ENCODE results near the gene PPM1F.
A peak's percentile ranks its signal among the peaks of the same experiment; 100 is the strongest.

PPM1F gene, protein sequence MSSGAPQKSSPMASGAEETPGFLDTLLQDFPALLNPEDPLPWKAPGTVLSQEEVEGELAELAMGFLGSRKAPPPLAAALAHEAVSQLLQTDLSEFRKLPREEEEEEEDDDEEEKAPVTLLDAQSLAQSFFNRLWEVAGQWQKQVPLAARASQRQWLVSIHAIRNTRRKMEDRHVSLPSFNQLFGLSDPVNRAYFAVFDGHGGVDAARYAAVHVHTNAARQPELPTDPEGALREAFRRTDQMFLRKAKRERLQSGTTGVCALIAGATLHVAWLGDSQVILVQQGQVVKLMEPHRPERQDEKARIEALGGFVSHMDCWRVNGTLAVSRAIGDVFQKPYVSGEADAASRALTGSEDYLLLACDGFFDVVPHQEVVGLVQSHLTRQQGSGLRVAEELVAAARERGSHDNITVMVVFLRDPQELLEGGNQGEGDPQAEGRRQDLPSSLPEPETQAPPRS

DNA sequence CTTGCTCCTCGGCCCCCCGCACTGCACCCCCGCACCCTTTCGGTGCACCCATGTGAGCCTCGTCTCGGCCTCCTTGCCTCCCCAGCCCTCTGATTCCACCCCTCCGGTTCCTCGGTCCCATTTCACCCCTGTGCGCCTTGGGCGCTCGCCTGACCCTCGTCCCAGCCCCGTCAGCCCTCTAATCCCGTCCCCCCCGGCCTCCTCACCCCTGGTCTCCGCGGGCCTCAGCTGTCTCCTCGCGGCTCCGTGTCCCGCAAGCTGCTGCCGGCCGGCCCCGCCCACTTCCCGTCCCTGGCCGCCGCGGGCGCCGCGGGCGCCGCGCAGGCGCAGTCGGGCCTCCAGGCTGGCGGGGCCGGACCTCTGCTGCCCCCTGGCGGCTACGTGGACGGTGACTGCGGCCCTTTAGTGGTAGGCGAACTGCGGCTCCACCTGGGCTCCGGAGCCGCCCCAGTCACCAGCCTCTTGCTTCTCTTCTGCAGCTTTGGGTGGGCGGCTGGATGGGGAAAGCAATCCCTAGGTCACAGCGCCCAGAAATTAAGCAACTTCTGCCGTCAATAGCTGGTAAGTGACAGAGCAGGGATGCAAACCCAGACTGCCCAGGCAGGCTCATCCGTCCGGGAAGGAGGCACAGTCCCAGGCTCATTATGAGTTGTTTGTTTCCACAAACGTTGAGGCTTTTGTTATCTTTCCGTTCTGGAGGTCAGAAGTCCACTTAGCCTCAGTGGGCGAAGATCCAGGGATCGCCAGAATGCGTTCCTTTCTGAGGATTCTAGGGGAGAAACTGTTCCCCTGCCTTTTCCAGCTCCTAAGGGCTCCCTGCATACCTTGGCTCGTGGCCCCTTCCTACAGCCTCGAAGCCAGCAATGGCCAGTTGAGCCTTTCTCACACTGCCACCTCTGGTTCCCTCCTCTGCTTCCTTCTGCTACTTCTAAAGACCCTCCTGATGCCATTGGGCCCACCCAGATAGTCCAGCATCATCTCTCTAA lies at the start of gene PPM1F:
Gene PPM1F (minus strand): TSS at position 263 of the 986 bp plus-strand sequence. CDS start 6,800 bp downstream, outside the sequence.
- DNase-seq (ENCODE audit: low spot score), result peak; percentile 87

DNA sequence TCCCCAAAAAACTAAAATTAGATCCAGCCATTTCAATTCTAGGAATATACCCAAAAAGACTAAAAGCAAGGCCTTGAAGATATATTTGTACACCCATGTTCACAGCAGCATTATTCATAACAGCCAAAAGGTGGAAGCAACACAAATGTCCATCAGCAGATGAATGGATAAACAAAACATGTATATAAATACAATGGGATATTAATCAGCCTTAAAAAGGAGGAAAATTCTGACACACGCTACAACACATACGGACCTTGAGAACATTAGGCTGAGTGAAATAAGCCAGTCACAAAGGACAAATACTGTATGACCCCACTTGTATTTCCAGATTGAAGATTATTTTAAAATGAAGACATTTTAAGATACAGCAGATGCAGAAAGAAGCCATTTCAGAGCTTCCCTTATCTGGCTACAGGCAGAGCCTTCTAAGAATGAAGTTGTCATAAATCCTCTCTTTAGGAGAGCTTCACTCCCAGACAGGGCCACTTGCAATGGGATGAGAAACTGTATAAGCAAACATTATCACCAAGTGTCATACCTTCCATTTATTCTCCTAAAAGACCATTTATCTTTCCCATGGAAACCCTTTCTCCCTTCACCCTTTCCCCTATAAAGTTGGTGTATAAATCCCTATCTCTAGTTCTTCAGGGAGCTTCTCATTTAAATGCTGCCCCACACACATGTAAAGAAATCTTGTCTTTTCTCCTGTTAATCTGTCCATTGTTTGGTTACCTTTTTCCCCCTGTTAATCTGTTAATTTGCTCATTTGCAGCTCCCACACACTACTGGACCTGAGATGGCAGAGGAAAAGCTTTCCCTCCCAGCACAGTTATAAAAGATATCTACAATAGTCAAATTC lies 49.2 kb upstream of the PPM1F start:
- no peak for DNase-seq (ENCODE audit: low spot score)

DNA sequence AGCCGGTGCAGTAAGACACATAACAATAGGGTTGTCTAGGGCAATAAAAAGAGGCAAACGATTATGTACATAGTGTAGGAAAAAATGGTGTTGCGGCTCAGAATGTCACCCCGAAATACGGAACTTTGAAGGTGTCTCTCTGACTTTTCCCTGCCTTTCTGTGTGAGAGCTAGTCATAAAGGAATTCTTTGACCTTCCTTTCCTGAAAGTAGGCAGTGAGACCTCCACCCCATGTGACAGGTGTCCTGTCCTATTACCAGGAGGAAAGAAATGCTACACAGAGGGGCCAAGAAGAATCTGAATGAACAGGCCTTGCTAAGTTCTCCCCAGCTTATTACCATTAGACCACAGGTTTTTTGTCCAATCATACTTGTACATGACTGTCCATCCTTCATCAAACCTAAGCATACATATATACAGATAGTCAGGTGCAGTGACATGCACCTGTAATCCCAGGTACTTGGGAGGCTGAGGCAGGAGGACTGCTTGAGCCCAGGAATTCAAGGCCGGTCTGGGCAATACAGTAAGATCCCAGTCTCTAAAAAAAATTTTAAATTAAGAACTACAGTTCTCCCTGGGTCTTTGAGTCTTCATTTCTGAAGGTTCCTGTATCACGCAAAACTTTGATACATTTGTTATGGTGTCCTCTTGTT lies 46.1 kb upstream of the PPM1F start:
- no peak for DNase-seq (ENCODE audit: low spot score)

DNA sequence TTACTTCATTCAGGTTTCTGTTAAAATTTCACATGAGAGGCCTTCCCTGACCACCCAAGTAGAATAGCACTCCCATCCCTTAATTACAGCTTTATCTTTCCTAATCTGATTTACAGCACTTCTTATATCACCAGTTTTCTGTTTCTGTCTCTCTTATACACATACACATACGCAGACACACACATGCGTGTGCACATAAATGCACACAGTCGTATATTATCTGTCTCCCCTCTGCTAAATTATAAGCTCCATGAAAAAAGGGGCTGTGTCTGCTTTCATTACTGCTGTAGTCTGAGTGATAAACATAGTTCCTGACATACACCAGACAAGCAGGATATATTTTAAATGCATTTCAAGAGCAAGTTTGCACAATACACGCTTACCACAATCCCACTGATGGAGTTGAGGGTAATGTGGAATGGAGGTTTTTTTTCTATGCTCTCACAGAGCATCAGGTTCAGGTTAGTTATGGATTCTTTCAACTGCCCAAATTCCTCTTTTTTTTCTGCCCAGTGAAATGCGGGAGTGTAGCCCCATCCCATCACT lies 43.6 kb upstream of the PPM1F start:
- DNase-seq (ENCODE audit: low spot score), result no peak

DNA sequence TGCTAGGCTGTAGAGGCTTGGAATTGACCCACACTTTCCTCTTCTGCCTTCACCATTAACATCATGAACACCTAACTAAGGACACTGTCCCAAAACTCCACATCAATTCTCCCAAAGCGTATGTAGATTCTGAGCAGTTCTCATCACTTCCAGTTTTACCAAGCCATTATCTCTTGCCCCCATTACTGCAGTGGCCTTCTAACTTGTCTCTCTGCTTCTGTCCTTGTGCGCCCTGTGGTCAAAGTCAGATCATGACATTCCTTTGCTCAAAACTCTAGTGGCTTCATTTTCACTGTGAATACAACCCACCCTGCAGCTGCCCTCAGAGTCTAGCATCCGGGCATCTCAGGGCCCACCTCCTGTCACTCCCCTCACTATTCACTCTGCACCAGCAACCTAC lies 43.0 kb upstream of the PPM1F start:
- no peak for DNase-seq (ENCODE audit: low spot score)

DNA sequence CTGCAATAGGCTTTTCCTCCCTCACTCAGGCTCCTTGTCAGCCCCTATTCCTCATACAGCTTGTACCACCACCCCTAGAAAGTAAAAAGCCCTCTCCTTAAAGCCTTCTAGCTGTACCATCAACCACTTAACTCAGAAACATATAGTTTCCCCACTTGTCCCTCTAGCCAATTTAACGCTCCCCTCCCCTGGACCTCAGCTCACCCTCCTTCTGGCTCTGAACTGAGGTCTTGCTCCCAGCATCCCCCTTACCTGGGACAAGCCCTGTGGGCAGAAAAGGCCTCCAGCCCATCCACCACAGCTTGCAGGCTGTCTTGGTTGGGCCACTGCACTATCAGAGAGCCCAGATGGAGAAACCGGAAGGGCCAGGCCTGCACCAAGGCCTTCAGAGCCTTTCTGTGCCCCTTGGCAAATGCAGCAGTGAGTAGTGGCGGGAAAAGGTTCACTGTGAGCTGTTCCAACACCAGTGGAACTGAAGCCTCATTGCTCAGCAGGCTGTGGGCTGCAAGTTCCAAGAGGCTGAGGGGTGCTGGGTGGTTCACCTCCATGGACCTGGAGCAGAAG lies 42.3 kb upstream of the PPM1F start:
- DNase-seq (ENCODE audit: low spot score), result no peak

DNA sequence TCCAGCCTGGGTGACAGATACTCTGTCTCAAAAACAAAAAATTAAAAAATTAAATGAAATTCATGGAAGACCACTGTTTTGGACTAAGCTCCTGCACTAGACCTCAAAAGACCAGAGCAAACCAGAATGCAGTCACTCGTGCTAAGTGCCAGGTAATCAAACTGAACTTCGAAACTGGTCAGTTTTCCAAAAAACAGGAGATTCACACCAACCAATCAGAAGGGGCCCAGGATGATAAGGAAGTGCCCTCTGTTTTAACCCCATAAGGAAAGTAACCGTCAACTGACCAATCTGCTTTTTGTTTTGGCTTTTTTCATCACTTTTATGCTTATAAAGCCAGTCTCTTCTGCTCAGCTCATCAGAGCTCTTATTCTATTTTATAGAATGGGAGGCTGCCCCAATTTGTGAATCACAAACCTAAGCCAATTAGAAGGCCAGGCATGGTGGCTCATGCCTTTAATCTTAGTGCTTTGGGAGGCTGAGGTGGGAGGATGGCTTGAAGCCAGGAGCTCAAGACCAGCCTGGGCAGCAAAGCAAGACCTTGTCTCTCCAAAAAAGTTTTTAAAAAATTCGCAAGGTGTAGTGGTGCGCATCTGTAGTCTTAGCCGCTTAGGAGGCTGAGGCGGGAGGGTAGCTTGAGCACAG lies 40.1 kb upstream of the PPM1F start:
- no peak for DNase-seq (ENCODE audit: low spot score)

DNA sequence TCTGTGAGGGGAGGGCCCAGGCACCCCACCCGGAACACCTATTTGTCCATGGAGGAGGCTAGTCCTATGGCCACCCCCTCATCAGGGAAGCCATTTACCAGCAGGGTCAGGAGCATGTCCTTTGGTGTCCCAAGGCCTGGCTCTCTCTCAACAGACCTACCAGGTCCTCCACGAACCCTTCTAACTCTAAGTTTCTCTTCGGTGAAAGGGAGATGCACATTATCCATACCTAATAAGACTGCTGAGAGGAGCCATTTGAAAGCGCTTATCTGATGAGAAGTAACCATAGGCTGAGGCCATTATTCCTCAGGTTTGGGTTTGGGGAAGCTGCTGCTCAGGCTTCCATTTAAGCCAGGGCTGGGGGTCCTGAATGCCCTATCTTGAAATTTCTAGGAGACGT lies 39.1 kb upstream of the PPM1F start:
- no peak for DNase-seq (ENCODE audit: low spot score)

DNA sequence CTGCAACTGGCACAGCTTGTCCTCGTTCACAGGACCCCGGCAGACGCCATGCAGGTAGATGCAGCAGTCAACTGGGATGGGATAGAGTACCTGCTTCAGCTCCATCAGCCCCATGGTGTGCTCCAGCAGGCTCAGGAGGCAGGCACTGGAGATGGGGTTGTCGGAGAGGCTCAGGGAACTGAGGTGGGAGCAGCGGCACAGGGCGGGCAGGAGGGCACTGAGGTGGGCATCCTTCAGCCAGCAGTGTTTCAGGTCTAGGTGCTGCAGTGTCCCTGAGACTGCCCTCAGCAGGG lies 38.6 kb upstream of the PPM1F start:
- no peak for DNase-seq (ENCODE audit: low spot score)

DNA sequence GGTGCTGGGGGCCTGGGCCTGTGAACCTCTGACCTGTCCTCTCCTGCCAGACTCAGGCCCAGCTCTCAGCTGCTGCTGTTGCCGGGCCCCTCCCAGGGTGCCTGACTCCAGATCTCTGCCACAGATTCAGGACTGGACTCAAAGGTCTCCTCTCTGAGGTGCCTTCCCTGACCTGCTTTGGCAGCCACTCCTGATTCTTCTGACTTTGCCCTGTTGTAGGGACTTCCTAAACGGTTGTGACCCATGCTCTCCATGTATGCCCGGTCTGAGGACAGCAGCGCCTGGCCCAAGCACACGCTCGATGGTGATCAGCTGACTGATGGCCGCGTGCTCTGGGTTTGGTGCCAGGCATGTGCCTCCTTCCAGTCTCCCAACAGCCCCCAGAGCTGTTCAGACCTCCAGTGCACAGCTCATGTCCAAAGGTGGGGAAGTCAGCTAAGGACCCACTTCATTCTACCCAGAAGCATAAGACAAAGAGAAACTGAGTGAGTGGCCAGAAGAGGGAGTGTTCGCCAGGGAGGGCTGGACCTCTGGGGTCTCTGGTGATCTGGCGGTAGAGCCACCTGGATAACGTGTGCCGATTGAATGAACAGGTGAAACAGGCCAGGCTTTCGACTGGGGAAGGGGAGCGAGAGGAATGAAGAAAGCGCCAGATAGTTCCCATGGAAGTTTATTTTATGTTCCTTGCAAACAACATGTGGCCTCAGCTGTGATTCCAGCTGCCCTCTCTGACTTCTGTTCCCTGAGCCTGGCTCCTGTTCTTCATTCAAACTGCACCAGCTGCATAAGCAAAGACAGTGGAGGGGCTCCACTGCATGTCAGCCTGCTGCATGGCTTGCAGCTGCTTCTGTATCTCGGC lies 38.0 kb upstream of the PPM1F start:
- DNase-seq (ENCODE audit: low spot score), result no peak

DNA sequence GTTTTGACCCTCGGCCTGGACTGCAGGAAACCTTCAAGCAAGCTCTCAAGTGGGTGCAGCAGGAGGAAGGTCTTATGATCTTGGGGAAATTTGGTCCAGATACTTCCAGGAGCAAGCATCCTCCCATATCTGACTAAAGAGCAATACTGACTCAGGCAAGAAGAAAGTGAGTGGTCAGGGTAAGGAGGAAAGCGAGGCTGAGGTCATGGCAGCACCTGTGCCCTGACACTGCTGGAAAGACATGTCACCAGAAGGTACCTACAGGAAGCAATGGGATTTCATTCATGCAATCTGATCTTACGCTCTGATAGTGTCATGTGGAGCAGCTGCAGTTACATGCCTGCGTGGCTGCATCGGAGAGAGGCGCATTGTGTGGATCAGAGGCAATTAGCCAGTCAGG lies 36.4 kb upstream of the PPM1F start:
- no peak for DNase-seq (ENCODE audit: low spot score)

DNA sequence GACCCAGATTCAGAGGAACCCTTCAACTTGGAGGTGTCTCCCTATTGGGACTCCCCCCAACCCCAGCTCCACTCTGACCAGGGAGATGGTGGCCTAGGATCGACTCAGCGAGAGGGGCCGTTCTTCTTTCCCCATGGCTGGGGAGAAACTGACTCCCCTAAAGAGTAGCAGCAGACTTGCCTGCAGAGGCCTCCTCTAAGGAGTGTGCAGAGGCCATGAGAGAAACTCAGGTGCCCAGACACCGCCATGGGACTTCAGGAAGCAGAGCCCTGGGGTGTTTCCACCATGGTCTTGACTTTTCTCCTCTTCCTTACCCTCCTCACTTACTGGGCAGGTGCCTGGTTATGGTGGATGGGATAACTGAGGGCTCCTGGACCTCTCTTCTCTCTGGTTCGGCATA lies 32.6 kb upstream of the PPM1F start:
- no peak for DNase-seq (ENCODE audit: low spot score)

DNA sequence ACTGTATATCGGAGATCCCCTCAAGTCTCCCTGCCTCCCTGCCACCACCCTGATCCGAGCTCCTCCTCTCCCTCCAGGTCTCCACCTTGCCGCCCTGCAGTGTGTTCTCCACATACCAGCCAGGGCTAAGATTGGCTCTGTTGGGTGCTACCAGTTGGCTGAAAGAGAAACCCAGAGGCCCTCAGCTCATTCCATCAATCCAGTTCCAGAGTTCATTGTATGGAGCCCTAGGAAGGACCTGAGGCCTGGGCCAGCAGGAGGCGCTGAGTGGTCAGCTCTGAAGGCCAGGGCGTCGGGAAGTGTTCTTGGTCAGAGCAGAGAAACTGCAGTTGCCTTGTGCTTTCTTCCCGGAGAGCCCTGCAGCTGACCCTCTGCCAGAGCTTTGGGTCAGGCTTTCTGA lies 32.1 kb upstream of the PPM1F start:
- no peak for DNase-seq (ENCODE audit: low spot score)

DNA sequence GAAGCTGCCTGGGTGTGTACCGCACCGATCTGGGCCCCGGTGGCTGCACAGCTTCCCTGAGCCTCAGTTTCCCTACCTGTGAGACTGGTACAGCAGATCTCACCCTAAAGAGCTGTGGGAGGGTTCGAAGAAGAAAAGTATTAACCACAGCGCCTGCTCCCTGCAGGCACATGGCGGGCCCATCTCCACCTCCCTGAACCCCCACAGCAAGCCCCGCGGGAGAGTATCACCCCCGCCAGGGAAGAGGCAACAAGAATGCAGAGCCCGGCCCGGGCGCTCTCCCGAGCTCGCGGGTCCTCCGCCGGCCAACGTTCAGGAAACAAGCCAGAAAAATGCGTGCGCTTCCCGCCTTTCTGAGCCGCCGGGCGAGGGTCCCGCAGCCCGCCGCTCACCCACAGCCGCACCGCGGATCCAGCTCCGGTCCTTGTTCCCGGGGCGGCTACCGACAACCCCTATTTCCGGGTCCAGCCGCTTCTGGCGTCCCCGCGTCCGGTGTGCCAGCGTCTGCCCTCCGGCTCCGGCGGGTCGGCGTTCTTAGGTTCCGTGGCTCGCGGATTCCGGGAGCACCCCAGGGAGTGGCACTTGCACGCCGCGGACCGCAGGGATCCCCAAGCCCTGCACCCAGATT lies 29.8 kb upstream of the PPM1F start, which contains the start of gene TOP3B:
Gene TOP3B (minus strand): TSS at position 450 of the 628 bp plus-strand sequence. CDS start 7,078 bp downstream, outside the sequence.
- peak; percentile 86 for DNase-seq (ENCODE audit: low spot score)

DNA sequence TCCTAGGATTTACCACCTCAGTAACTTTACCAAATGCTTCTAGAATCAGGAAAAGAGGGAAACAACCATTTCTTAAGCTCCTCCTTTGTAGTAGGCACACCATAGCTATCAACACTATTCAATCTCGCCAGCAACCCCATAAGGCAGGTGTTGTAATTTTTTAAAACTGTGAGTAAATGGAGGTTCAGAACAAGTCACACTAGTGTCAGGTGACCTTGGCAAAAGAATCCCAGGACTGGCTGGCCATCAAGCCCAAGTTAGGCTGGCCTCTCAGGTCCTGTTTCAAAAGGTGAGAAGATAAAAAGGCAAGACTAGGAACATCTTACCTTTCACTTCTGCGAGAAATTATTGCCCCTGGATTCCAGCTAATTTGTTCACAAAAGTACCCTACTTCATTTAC lies 29.2 kb upstream of the PPM1F start:
- DNase-seq (ENCODE audit: low spot score), result no peak

DNA sequence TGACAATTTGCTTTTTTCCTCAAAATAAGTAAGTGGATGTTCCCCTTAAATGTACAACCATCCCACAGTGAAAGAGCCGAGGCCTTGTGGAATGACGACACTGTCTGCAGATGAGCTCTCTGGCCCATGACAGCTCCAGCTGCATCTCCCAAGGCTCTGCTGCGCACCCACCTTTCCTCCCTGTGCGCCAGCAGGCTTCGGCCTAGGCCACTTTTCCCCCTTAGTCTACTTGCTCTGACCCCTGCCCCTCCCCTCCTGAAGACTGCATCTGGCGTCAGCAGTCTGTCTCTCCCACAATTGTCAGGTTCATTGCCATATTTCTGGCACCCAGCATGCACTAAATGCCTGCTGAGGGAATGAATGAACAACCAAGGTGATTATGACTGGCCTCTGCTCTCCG lies 27.9 kb upstream of the PPM1F start:
- no peak for DNase-seq (ENCODE audit: low spot score)

DNA sequence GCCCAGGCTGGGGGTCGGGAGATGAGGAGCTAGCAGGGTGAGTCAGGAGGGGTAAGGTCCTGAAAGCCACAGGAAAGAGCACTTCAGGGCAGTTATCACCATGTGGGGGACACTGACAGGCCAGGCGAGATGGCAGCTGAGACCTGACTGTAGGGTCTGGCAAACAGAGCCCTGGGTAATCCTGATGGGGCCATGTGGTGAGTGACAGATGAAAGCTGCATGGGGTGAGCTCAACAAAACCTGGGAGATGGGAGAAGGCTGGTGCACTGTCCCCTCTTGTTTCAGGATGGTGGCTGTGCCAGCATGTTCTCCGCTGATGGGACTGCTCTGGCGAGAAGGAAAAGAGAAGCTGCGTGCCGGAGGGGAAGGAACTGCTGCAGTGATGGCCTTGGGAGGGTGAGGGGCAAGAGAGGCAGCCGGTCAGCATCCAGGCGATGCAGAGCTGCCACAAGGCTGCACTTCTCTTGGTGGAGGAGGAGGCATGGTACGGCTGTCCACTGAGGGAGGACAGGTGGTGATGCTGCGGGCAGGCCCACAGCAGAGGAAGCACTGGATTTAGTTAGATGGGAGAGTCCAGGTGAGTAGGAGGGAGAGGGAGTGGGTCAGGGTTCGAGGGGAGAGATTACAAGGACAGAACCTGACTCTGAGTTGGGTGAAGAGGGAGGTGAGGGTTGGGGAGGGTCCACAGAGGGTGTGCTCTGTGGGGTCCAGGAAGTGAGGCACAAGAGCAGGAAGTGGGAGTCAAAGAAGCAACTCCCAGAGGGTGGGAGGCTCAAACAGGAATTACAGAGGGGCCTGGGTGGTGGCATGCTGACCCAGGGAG lies 26.1 kb upstream of the PPM1F start:
- no peak for DNase-seq (ENCODE audit: low spot score)

DNA sequence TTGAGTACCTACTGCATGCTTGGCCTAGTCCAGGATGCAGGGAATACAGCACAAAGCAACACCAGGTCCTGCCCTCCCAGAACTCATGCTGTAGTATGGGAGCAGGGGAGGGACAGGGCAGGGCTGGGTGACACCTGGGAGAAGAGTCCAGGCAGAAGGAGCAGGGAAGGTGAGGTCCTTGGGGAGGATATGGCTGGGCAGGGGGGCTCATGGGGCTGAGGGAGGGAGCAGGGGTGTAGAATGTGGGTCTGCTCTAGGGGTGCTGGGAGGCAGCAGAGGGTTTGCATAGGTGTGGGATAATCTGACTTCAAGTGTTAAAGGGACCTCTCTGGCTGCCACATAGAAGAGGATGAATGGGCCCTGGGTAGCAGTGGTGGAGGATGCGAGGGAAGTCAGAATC lies 25.2 kb upstream of the PPM1F start:
- no peak for DNase-seq (ENCODE audit: low spot score)

Measured in activated CD4-positive, alpha-beta T cell treated with anti-CD3 and anti-CD28 coated beads, Interleukin-2, Interleukin-4, amounts not matched to agents 100 ng/mL and 50 ng/mL, durations not matched to agents 16 hours and 8 hours (primary cell).